GM19238 (cell line): ENCODE results near the gene ONECUT2.
"Not testable (repeated sequence)": the region's sequence is repeated elsewhere in the genome, so short reads cannot be mapped to it uniquely, and the experiment has no call there.

ENCODE experiments used
- DNase-seq: peaks from one replicate; pipeline ENCODE4 v3.0.0; 2011; ENCODE audit warnings: low spot score; ENCODE audit not compliant: insufficient read length

ONECUT2 gene

GRCh38 chr18:57434536-57435494 lies at the start of gene ONECUT2:
Gene ONECUT2 (plus strand): TSS chr18:57435374. CDS start chr18:57435717, 343 bp downstream.
- peak; percentile 80 for DNase-seq

- DNase-seq: no peak
These were observed 45.9 kb upstream of the ONECUT2 start for GRCh38 chr18:57389271-57389670.

- DNase-seq: no peak
These were observed 45.1 kb upstream of the ONECUT2 start for GRCh38 chr18:57390044-57390443.

- not testable (repeated sequence) for DNase-seq
These were observed 40.4 kb upstream of the ONECUT2 start for GRCh38 chr18:57394749-57395148.

GRCh38 chr18:57396831-57397230 lies 38.3 kb upstream of the ONECUT2 start:
- DNase-seq: not testable (repeated sequence)

GRCh38 chr18:57397440-57398132 lies 37.6 kb upstream of the ONECUT2 start:
- DNase-seq: no peak

- DNase-seq: no peak
These were observed 30.8 kb upstream of the ONECUT2 start for GRCh38 chr18:57404345-57404744.

- DNase-seq: no peak
These were observed 25.5 kb upstream of the ONECUT2 start for GRCh38 chr18:57409650-57410049.

- no peak for DNase-seq
These were observed 24.4 kb upstream of the ONECUT2 start for GRCh38 chr18:57410749-57411148.

- no peak for DNase-seq
These were observed 18.6 kb upstream of the ONECUT2 start for GRCh38 chr18:57416542-57416941.

- no peak for DNase-seq
These were observed 12.8 kb upstream of the ONECUT2 start for GRCh38 chr18:57422313-57422872.

- DNase-seq: no peak
These were observed 11.4 kb upstream of the ONECUT2 start for GRCh38 chr18:57423821-57424220.

- DNase-seq: no peak
These were observed 10.1 kb upstream of the ONECUT2 start for GRCh38 chr18:57425096-57425495.

- no peak for DNase-seq
These were observed 9.0 kb upstream of the ONECUT2 start for GRCh38 chr18:57426187-57426586.

- DNase-seq: no peak
These were observed 7.6 kb upstream of the ONECUT2 start for GRCh38 chr18:57427429-57428201.

GRCh38 chr18:57428221-57429150 lies 6.7 kb upstream of the ONECUT2 start:
- DNase-seq: no peak

GRCh38 chr18:57429167-57430078 lies 5.8 kb upstream of the ONECUT2 start:
- no peak for DNase-seq

- DNase-seq: no peak
These were observed 4.8 kb upstream of the ONECUT2 start for GRCh38 chr18:57430079-57431001.
